HG02884 (cell line): ENCODE measurements around the gene PLAC8.
"Not testable (repeated sequence)": the region's sequence is repeated elsewhere in the genome, so short reads cannot be mapped to it uniquely, and the experiment has no call there.

Experiments
- ATAC-seq: cut with Tn5 transposase; IDR thresholded peaks from one replicate; pipeline ENCODE4 v1.9.1; 2021; ENCODE audit warnings: mild to moderate bottlenecking, moderate library complexity; ENCODE audit not compliant: unreplicated experiment

Gene PLAC8

GRCh38 chr4:83074086-83074704 is 40.3 kb downstream of the PLAC8 start:
- ATAC-seq: peak; percentile 92

- no peak for ATAC-seq
Observed at GRCh38 chr4:83071116-83071515, 43.4 kb downstream of the PLAC8 start.

GRCh38 chr4:83067058-83067639 is 47.4 kb downstream of the PLAC8 start:
- ATAC-seq: no peak

- ATAC-seq: no peak
Observed at GRCh38 chr4:83065266-83065665, 49.3 kb downstream of the PLAC8 start.

- ATAC-seq: no peak
Observed at GRCh38 chr4:83062739-83063138, 51.8 kb downstream of the PLAC8 start.

GRCh38 chr4:83054928-83055327 is 59.6 kb downstream of the PLAC8 start:
- ATAC-seq: no peak

GRCh38 chr4:83048781-83049180 is 65.7 kb downstream of the PLAC8 start:
- not testable (repeated sequence) for ATAC-seq

GRCh38 chr4:83046693-83047473 is 67.6 kb downstream of the PLAC8 start:
- ATAC-seq: no peak

- ATAC-seq: no peak
Observed at GRCh38 chr4:83043801-83044407, 70.6 kb downstream of the PLAC8 start.

GRCh38 chr4:83043157-83043556 is 71.4 kb downstream of the PLAC8 start:
- ATAC-seq: not testable (repeated sequence)

- ATAC-seq: no peak
Observed at GRCh38 chr4:83040269-83040668, 74.3 kb downstream of the PLAC8 start.
